ENCODE data around the gene ABLIM1. TPM values are rescaled to one million over a fixed set of nuclear protein-coding genes. Genes with fewer than 3 reads are reported as not detected.

ABLIM1 gene
- total RNA-seq, 4 donors from 2014 or later, result 83.1 to 145 (median 120) TPM

DNA sequence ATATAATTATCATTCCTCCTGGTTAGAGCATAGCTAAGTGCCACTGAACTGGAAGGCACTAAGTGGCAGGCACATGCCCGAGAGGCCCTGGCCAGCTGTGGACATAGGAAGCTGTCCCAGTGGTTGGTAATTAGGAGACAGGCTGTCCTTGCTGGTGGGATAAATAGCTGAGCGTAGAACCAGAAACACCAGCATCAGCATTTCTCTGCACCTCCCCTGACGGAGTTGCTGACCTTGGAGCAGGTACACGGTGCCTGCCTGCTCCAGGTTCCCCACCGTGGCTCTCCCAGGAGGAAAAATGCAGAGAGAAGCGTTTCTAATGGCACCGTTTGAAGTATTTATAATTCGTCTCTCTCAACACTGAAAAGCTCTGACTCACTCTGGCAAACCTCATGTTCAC lies 5.6 kb upstream of the ABLIM1 start:
- Histone ChIP-seq H3K27me3 (no peaks in the 10 kb centered on the region), H3K9me3 (peaks cover 0 to 6% (median 0%) of the 10 kb centered on the region in 4 donors), H3K4me1 (peaks cover 0 to 55% (median 10%) of the 10 kb centered on the region in 4 donors), H3K36me3 (no peaks in the 10 kb centered on the region), H3K27ac (replicated peaks in 1 of 4) (no peak overlapping the region), H3K4me3 (no peak overlapping the region)
- no peak for DNase-seq (ENCODE audit: extremely low spot score)
- TF ChIP-seq, protein P1, sequence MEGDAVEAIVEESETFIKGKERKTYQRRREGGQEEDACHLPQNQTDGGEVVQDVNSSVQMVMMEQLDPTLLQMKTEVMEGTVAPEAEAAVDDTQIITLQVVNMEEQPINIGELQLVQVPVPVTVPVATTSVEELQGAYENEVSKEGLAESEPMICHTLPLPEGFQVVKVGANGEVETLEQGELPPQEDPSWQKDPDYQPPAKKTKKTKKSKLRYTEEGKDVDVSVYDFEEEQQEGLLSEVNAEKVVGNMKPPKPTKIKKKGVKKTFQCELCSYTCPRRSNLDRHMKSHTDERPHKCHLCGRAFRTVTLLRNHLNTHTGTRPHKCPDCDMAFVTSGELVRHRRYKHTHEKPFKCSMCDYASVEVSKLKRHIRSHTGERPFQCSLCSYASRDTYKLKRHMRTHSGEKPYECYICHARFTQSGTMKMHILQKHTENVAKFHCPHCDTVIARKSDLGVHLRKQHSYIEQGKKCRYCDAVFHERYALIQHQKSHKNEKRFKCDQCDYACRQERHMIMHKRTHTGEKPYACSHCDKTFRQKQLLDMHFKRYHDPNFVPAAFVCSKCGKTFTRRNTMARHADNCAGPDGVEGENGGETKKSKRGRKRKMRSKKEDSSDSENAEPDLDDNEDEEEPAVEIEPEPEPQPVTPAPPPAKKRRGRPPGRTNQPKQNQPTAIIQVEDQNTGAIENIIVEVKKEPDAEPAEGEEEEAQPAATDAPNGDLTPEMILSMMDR (IDR thresholded peaks at IDR 0.05), result no peak
- TF ChIP-seq POLR2AphosphoS5 (IDR thresholded peaks at IDR 0.05) (no peak), EP300 (IDR thresholded peaks at IDR 0.05) (no peak), POLR2A (IDR thresholded peaks at IDR 0.05; ENCODE audit: low read depth) (no peak)
- intact Hi-C loops (cut with DNase I), result no loop called here
- whole genome bisulfite sequencing, result 52% methylated on average over 7 of the region's 8 CpGs

DNA sequence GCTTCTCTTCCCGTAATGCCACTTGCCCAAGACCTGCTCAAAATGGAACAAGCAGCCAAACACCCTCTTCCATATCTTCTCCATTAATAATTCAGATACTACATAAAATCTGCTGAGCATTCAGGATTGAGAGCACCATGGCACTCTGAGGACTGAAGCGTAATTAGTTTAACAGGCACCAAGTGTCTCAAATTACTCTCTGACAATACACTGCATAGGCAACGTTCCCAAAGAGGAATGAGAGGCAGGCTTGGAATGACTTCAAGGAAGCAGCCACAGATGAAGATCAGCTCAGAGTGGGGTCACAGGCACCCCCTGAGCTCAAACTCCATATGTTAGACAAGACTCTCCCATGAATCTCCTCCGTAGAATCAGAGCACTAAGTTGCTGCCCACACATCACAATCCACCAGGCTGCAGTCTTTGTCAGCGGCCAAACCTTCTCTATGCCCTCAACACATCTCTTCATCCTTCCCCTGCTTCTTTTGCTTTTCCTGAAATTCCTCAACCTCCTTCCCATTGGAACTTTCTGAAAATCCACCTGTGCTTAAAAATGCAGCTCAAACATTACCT lies 4.7 kb upstream of the ABLIM1 start:
- no peak for TF ChIP-seq POLR2AphosphoS5 (IDR thresholded peaks at IDR 0.05)
- TF ChIP-seq, protein P1 (IDR thresholded peaks at IDR 0.05), result no peak
- TF ChIP-seq EP300 (IDR thresholded peaks at IDR 0.05), result no peak
- no peak for TF ChIP-seq POLR2A (IDR thresholded peaks at IDR 0.05; ENCODE audit: low read depth)
- 87% methylated on average over 5 of the region's 5 CpGs for WGBS
- peaks cover 0 to 58% (median 10%) of the 10 kb centered on the region in 4 donors for H3K4me1 ChIP-seq
- DNase-seq (ENCODE audit: extremely low spot score), result no peak
- no peak overlapping the region for H3K4me3 ChIP-seq
- no peak overlapping the region for H3K27ac ChIP-seq (replicated peaks in 1 of 4)
- H3K9me3 ChIP-seq, result peaks cover 0 to 6% (median 0%) of the 10 kb centered on the region in 4 donors
- intact Hi-C loops (cut with DNase I), result no loop called here
- no peaks in the 10 kb centered on the region for H3K27me3 ChIP-seq
- H3K36me3 ChIP-seq, result no peaks in the 10 kb centered on the region

DNA sequence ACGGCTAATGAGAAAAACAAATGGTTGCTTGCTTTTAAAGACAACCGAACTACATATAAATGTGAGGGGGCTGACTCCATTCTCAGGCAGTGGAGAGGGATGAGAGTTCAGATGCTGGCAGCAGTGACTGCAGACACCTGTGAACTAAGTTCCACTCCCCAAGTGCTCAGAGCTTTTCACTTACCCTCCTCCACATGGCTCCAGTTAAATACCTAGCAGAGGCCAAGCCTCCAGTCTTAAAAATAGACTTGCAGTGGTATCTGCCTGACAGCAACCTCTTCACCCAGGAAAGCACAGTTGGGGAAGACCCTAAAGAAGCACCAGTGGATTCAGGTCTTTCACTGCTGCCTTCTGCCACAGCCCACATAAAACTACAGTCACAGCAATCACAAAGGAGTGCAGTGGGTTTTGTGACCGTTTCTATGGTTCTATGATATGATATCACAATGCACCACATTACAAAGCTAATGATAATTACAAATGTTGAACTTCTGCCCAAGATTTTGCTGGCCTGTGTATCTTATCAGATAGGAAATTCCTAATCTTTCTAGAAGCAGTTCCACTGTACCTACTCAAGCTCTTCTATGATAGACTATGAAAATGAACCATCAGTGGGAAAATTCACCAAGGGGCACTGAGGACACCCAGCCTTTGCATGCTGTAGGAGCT lies 3.3 kb upstream of the ABLIM1 start:
- Histone ChIP-seq H3K27me3 (no peaks in the 10 kb centered on the region), H3K36me3 (no peaks in the 10 kb centered on the region), H3K27ac (replicated peaks in 1 of 4) (no peak overlapping the region), H3K4me3 (no peak overlapping the region), H3K9me3 (peaks cover 0 to 6% (median 0%) of the 10 kb centered on the region in 4 donors), H3K4me1 (peaks cover 0 to 58% (median 10%) of the 10 kb centered on the region in 4 donors)
- TF ChIP-seq POLR2A (IDR thresholded peaks at IDR 0.05; ENCODE audit: low read depth) (no peak), POLR2AphosphoS5 (IDR thresholded peaks at IDR 0.05) (no peak), EP300 (IDR thresholded peaks at IDR 0.05) (no peak)
- TF ChIP-seq, protein P1 (IDR thresholded peaks at IDR 0.05), result no peak
- WGBS, result 94% methylated on average over 3 of the region's 3 CpGs
- DNase-seq (ENCODE audit: extremely low spot score), result no peak
- intact Hi-C loops (cut with DNase I), result no loop called here

DNA sequence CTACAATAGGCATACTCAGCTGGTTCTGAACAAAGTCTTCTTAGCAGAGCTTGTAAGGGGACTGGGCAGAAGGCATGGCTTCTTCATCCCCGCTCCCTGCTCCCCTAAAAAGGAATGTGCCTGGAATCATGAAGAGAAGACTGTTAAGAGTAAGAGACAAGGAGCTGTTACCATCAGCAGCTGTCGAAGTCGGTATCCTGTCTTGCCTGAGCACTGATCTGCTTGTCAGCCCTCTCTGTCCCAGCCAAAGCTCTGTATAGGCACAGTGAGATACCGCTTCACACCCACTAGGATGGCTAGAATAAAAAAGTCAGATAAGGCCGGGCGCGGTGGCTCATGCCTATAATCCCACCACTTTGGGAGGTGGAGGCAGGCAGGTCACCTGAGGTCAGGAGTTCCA lies 2.4 kb downstream of the ABLIM1 start:
- intact Hi-C loops (cut with DNase I), result no loop called here
- H3K9me3 ChIP-seq, result no peaks in the 10 kb centered on the region
- H3K27ac ChIP-seq (replicated peaks in 1 of 4), result no peak overlapping the region
- no peak overlapping the region for H3K4me3 ChIP-seq
- H3K36me3 ChIP-seq, result no peaks in the 10 kb centered on the region
- H3K27me3 ChIP-seq, result no peaks in the 10 kb centered on the region
- 95% methylated on average over 7 of the region's 7 CpGs for WGBS
- no peak for DNase-seq (ENCODE audit: extremely low spot score)
- no peak for TF ChIP-seq EP300 (IDR thresholded peaks at IDR 0.05)
- no peak for TF ChIP-seq POLR2AphosphoS5 (IDR thresholded peaks at IDR 0.05)
- TF ChIP-seq, protein P1 (IDR thresholded peaks at IDR 0.05), result no peak
- TF ChIP-seq POLR2A (IDR thresholded peaks at IDR 0.05; ENCODE audit: low read depth), result no peak
- peaks cover 0 to 46% (median 11%) of the 10 kb centered on the region in 4 donors for H3K4me1 ChIP-seq

All from esophagus muscularis mucosa (tissue), 4 donors.